ENCODE data around the gene ARNT2.

DNA sequence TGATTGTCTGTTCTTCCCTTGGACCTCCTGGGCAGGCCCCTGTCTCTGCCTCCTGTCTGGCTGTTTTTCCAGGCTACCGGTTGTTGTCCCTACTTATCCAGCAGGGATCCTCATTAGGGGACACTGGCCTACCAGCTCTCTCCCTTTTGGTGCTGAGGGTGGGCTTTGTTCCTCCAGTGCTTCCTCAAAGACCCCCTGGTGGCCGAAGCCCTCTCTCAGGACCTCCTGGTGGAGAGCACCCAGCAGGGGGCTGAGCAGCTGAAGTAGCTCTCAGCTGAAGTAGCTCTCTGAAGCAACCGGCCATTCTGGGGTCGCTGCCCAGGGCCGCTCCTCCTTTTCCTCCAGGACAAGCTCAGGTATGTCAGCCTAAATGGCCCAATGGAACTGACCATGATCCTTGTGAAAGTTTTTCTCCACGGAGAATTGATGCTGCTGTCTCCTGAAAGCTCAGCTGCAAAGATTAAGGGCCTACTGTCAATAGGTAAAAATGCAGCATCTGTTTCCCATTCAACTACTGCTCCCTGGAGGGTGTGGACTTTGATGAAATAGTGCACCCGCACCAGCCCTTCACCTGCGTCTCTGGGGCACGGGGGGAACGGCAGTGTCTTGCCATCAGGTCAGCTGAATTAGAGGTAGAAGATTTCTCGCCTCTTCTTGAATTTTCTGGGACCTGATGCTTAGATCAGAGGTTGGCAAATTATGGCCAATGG, 27.6 kb downstream of the ARNT2 start:
- TF ChIP-seq EZH2 (IDR thresholded peaks at IDR 0.05; ENCODE audit: low read depth, unreplicated experiment) (no peak), POLR2AphosphoS5 (IDR thresholded peaks at IDR 0.05; ENCODE audit: low read depth) (no peak), ZNF114 (CRISPR knock-in tag; IDR thresholded peaks at IDR 0.05) (no peak), EZH2phosphoT487 (IDR thresholded peaks at IDR 0.05; ENCODE audit: unreplicated experiment) (no peak), CREB1 (CRISPR knock-in tag; IDR thresholded peaks at IDR 0.05; ENCODE audit: low read depth) (no peak), NANOG (IDR thresholded peaks at IDR 0.05; ENCODE audit: borderline replicate concordance) (no peak), JUNB (IDR thresholded peaks at IDR 0.05; ENCODE audit: unreplicated experiment) (no peak)
- TF ChIP-seq, protein P1, sequence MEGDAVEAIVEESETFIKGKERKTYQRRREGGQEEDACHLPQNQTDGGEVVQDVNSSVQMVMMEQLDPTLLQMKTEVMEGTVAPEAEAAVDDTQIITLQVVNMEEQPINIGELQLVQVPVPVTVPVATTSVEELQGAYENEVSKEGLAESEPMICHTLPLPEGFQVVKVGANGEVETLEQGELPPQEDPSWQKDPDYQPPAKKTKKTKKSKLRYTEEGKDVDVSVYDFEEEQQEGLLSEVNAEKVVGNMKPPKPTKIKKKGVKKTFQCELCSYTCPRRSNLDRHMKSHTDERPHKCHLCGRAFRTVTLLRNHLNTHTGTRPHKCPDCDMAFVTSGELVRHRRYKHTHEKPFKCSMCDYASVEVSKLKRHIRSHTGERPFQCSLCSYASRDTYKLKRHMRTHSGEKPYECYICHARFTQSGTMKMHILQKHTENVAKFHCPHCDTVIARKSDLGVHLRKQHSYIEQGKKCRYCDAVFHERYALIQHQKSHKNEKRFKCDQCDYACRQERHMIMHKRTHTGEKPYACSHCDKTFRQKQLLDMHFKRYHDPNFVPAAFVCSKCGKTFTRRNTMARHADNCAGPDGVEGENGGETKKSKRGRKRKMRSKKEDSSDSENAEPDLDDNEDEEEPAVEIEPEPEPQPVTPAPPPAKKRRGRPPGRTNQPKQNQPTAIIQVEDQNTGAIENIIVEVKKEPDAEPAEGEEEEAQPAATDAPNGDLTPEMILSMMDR (conservative IDR thresholded peaks at IDR 0.05; ENCODE audit: low read depth in 2 of 2): no peak
- TF ChIP-seq, protein P2, sequence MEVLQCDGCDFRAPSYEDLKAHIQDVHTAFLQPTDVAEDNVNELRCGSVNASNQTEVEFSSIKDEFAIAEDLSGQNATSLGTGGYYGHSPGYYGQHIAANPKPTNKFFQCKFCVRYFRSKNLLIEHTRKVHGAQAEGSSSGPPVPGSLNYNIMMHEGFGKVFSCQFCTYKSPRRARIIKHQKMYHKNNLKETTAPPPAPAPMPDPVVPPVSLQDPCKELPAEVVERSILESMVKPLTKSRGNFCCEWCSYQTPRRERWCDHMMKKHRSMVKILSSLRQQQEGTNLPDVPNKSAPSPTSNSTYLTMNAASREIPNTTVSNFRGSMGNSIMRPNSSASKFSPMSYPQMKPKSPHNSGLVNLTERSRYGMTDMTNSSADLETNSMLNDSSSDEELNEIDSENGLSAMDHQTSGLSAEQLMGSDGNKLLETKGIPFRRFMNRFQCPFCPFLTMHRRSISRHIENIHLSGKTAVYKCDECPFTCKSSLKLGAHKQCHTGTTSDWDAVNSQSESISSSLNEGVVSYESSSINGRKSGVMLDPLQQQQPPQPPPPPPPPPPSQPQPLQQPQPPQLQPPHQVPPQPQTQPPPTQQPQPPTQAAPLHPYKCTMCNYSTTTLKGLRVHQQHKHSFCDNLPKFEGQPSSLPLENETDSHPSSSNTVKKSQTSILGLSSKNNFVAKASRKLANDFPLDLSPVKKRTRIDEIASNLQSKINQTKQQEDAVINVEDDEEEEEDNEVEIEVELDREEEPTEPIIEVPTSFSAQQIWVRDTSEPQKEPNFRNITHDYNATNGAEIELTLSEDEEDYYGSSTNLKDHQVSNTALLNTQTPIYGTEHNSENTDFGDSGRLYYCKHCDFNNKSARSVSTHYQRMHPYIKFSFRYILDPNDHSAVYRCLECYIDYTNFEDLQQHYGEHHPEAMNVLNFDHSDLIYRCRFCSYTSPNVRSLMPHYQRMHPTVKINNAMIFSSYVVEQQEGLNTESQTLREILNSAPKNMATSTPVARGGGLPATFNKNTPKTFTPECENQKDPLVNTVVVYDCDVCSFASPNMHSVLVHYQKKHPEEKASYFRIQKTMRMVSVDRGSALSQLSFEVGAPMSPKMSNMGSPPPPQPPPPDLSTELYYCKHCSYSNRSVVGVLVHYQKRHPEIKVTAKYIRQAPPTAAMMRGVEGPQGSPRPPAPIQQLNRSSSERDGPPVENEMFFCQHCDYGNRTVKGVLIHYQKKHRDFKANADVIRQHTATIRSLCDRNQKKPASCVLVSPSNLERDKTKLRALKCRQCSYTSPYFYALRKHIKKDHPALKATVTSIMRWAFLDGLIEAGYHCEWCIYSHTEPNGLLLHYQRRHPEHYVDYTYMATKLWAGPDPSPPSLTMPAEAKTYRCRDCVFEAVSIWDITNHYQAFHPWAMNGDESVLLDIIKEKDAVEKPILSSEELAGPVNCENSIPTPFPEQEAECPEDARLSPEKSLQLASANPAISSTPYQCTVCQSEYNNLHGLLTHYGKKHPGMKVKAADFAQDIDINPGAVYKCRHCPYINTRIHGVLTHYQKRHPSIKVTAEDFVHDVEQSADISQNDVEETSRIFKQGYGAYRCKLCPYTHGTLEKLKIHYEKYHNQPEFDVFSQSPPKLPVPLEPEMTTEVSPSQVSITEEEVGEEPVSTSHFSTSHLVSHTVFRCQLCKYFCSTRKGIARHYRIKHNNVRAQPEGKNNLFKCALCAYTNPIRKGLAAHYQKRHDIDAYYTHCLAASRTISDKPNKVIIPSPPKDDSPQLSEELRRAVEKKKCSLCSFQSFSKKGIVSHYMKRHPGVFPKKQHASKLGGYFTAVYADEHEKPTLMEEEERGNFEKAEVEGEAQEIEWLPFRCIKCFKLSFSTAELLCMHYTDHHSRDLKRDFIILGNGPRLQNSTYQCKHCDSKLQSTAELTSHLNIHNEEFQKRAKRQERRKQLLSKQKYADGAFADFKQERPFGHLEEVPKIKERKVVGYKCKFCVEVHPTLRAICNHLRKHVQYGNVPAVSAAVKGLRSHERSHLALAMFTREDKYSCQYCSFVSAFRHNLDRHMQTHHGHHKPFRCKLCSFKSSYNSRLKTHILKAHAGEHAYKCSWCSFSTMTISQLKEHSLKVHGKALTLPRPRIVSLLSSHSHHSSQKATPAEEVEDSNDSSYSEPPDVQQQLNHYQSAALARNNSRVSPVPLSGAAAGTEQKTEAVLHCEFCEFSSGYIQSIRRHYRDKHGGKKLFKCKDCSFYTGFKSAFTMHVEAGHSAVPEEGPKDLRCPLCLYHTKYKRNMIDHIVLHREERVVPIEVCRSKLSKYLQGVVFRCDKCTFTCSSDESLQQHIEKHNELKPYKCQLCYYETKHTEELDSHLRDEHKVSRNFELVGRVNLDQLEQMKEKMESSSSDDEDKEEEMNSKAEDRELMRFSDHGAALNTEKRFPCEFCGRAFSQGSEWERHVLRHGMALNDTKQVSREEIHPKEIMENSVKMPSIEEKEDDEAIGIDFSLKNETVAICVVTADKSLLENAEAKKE (CRISPR knock-in tag; IDR thresholded peaks at IDR 0.05): no peak
- TF ChIP-seq, protein P3, sequence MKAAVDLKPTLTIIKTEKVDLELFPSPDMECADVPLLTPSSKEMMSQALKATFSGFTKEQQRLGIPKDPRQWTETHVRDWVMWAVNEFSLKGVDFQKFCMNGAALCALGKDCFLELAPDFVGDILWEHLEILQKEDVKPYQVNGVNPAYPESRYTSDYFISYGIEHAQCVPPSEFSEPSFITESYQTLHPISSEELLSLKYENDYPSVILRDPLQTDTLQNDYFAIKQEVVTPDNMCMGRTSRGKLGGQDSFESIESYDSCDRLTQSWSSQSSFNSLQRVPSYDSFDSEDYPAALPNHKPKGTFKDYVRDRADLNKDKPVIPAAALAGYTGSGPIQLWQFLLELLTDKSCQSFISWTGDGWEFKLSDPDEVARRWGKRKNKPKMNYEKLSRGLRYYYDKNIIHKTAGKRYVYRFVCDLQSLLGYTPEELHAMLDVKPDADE (IDR thresholded peaks at IDR 0.05): no peak
- TF ChIP-seq, protein P4, sequence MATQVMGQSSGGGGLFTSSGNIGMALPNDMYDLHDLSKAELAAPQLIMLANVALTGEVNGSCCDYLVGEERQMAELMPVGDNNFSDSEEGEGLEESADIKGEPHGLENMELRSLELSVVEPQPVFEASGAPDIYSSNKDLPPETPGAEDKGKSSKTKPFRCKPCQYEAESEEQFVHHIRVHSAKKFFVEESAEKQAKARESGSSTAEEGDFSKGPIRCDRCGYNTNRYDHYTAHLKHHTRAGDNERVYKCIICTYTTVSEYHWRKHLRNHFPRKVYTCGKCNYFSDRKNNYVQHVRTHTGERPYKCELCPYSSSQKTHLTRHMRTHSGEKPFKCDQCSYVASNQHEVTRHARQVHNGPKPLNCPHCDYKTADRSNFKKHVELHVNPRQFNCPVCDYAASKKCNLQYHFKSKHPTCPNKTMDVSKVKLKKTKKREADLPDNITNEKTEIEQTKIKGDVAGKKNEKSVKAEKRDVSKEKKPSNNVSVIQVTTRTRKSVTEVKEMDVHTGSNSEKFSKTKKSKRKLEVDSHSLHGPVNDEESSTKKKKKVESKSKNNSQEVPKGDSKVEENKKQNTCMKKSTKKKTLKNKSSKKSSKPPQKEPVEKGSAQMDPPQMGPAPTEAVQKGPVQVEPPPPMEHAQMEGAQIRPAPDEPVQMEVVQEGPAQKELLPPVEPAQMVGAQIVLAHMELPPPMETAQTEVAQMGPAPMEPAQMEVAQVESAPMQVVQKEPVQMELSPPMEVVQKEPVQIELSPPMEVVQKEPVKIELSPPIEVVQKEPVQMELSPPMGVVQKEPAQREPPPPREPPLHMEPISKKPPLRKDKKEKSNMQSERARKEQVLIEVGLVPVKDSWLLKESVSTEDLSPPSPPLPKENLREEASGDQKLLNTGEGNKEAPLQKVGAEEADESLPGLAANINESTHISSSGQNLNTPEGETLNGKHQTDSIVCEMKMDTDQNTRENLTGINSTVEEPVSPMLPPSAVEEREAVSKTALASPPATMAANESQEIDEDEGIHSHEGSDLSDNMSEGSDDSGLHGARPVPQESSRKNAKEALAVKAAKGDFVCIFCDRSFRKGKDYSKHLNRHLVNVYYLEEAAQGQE (IDR thresholded peaks at IDR 0.05; ENCODE audit: unreplicated experiment): no peak
